Mucosa of descending colon (tissue), 3 donors: Measurements from ENCODE around the gene SYNDIG1. TPM values are rescaled to one million over a fixed set of nuclear protein-coding genes. Genes with fewer than 3 reads are reported as not detected.

Source experiments
- ATAC-seq: fragments of 200-7000 bp; cut with Tn5 transposase; one replicate; pipeline ENCODE4 v1.9.1; 2020; ENCODE audit warnings: mild to moderate bottlenecking, moderate library complexity
- DNase-seq, 3 donors: peaks; one replicate each; pipeline ENCODE4 v3.0.0-alpha.2; 2020
- H3K36me3 ChIP-seq: fragments of 200-600 bp; one replicate; pipeline ENCODE4 v1.8.0; 2021; ENCODE audit warnings: low read depth, mild to moderate bottlenecking
- H3K4me1 ChIP-seq: fragments of 200-600 bp; one replicate; pipeline ENCODE4 v1.8.0; 2021; ENCODE audit warnings: low read depth, mild to moderate bottlenecking
- H3K4me3 ChIP-seq: fragments of 200-600 bp; one replicate; pipeline ENCODE4 v1.8.0; 2021; ENCODE audit warnings: mild to moderate bottlenecking
- H3K9me3 ChIP-seq: fragments of 200-600 bp; one replicate; pipeline ENCODE4 v1.8.0; 2021; ENCODE audit warnings: mild to moderate bottlenecking
- CTCF ChIP-seq: fragments of 200-600 bp; IDR thresholded peaks from one replicate; pipeline ENCODE4 v1.8.0; 2022; ENCODE audit warnings: antibody characterized with exemption, mild to moderate bottlenecking
- intact Hi-C, 2 donors: fragments of 100-400 bp; cut with DNase I in 1 of 2; cut with micrococcal nuclease in 1 of 2; formaldehyde crosslinking; loops; one replicate each; pipeline versions ENCODE4 v1.11.0 to v1.11.1; 2022; cut with DNase I, micrococcal nuclease
- total RNA-seq, 3 donors: library from RNA; stranded (reverse); fragmentation: NEBNext Ultra II Directional in 2 of 3; extraction: Animal tissue kit (Norgen Biotek cat#: 25700) in 2 of 3; gene quantifications; one replicate each; pipeline versions ENCODE4 v1.2.1 to v1.2.4, GENCODE V29; 2021 to 2023
- donor health status: DM: no; HTN: no; CAD: no; lungs with moderate emphysema.
- donor health status: DM: no; HTN: no; CAD: no.
- donor health status: DM: no; HTN: yes; CAD: no.

Gene SYNDIG1
- total RNA-seq, 3 donors from 2014 or later = 0.12 to 0.46 (median 0.35) TPM

- TF ChIP-seq CTCF = no peak
- H3K36me3 ChIP-seq = no peaks in the 10 kb centered on the region
- ATAC-seq = no peak
- no peaks in the 10 kb centered on the region for H3K4me1 ChIP-seq
- DNase-seq = no peak
- no peaks in the 10 kb centered on the region for H3K9me3 ChIP-seq
- intact Hi-C loops = no loop called here
- no peak overlapping the region for H3K4me3 ChIP-seq
These were observed 230.9 kb downstream of the SYNDIG1 start for GRCh38 chr20:24700166-24700860.

DNA sequence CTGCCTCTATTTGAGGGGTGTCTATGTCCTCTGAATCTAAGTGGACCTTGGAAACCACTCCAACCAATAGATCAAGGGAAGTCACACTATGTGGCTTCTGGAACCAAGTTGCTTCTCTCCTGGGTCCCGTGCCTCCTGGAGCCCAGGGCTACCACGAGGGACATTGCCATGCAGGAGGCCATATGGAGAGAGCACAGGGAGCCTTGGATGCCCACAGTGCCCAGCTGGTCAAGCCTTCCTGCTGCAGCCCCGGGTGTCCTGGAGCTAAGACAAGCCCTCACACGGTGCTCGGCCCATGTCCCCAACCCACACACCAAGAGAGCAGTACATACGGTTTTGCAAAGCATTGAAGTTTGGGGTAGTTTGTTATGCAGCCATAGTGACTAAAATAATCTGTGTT is 231.6 kb downstream of the SYNDIG1 start:
- no peak for TF ChIP-seq CTCF
- no peaks in the 10 kb centered on the region for H3K4me1 ChIP-seq
- no peaks in the 10 kb centered on the region for H3K9me3 ChIP-seq
- no peak overlapping the region for H3K4me3 ChIP-seq
- no peak for ATAC-seq
- H3K36me3 ChIP-seq = no peaks in the 10 kb centered on the region
- DNase-seq = no peak
- intact Hi-C loops = no loop called here

- no peaks in the 10 kb centered on the region for H3K9me3 ChIP-seq
- no peak overlapping the region for H3K4me3 ChIP-seq
- intact Hi-C loops = no loop called here
- no peaks in the 10 kb centered on the region for H3K4me1 ChIP-seq
- ATAC-seq (no peak), DNase-seq (no peak)
- no peaks in the 10 kb centered on the region for H3K36me3 ChIP-seq
- no peak for TF ChIP-seq CTCF
These were observed 232.2 kb downstream of the SYNDIG1 start for GRCh38 chr20:24701668-24702067.

DNA sequence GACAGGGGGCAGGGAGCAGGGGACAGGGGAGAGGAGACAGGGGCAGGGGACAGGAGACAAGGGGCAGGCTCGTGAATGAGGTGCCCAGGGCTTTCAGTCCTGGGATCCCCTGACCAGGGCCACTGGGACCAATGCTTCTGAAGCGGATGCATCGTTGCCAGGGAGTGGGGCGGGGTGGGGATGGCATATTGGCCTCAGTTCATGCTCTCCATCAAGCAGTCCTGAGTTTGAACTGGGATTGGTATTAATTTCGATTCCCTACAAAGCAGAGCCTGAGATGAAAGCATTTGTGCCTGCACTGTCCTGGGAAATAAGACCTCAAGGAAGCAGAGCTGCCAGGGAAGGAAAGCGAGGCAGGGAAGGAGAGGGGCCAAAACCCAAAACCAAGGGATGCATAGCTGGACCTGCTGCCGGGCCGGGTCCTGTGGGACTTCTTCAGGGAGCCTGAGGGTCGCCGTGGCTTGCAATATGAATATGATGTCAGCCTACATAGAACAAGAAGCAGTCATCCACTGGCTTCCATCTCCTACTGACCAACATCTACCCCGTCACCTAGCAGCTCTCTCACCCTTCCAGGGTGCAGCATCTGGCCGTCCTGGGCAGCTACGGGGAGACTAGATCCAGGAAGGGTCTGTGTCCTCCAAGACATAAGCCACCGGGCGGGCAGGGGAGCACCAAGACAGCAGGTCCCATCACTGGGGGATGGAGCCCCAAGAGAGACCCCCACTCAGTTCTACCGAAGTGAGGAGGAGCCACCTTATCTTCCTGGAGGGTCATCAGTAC is 233.3 kb downstream of the SYNDIG1 start:
- no peaks in the 10 kb centered on the region for H3K4me1 ChIP-seq
- no peak overlapping the region for H3K4me3 ChIP-seq
- ATAC-seq = no peak
- DNase-seq = no peak
- H3K9me3 ChIP-seq = no peaks in the 10 kb centered on the region
- TF ChIP-seq CTCF = no peak
- intact Hi-C loops = no loop called here
- H3K36me3 ChIP-seq = no peaks in the 10 kb centered on the region

DNA sequence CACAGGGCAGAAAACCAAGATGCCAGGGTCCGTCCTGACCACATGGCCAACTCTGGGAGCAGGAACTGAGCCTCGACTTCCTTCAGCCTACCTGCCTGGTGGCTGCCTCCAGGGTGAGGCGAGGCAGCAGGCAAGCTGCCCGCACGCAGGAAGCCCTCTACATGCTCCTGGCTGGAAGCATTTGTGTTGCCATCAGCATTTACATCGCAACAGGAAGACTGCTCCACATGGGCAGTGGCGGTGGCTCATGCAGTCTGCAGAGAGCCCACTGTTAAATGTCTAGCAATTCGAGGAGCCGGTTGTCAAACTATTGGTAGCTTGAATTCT is 233.8 kb downstream of the SYNDIG1 start:
- no peaks in the 10 kb centered on the region for H3K4me1 ChIP-seq
- no peak overlapping the region for H3K4me3 ChIP-seq
- H3K36me3 ChIP-seq = no peaks in the 10 kb centered on the region
- H3K9me3 ChIP-seq = no peaks in the 10 kb centered on the region
- TF ChIP-seq CTCF = no peak
- no peak for DNase-seq
- no peak for ATAC-seq
- intact Hi-C loops = no loop called here
